Lower leg skin (tissue), 4 donors: ENCODE measurements around the gene NXPH3. TPM values are rescaled to one million over a fixed set of nuclear protein-coding genes. Genes with fewer than 3 reads are reported as not detected.
A peak's percentile ranks its signal among the peaks of the same experiment; 100 is the strongest.

ENCODE experiments used
- DNase-seq, 2 donors: peaks; one replicate each; pipeline ENCODE4 v3.0.0-alpha.2; 2019; ENCODE audit warnings: low spot score in 2 of 2
- H3K4me3 ChIP-seq: fragments of 200-600 bp; sonication (generic); 2 replicates; pipeline ENCODE4 v1.5.1; 2017; ENCODE audit warnings: mild to moderate bottlenecking, low read depth; ENCODE audit not compliant: poor library complexity, severe bottlenecking
- CTCF ChIP-seq, 3 donors: fragments of 450-650 bp; IDR thresholded peaks; one replicate each; pipeline ENCODE4 v1.5.1; 2016; ENCODE audit warnings: antibody characterized with exemption in 3 of 3, mild to moderate bottlenecking in 3 of 3, moderate library complexity in 2 of 3
- POLR2A ChIP-seq, 2 donors: fragments of 450-650 bp; IDR thresholded peaks; one replicate each; pipeline ENCODE4 v1.6.1; 2016 to 2017; ENCODE audit warnings: antibody characterized with exemption in 2 of 2, mild to moderate bottlenecking in 1 of 2, moderate library complexity in 1 of 2
- WGBS, 2 donors: methylation state at CpG; one replicate each; pipeline ENCODE4 v1.1.5; 2018; 5-methylcytosine and 5-hydroxymethylcytosine counted together
- intact Hi-C: fragments of 100-400 bp; cut with DNase I; formaldehyde crosslinking; loops from one replicate; pipeline ENCODE4 v1.15.0; 2023; ENCODE audit warnings: low total_unique reads
- total RNA-seq, 4 donors: library from RNA; depleted of rRNA; stranded (reverse); fragments of >200 nt; gene quantifications; one replicate each; pipeline ENCODE4 v1.1.0, GENCODE V29; 2016

NXPH3 gene
- total RNA-seq, 4 donors from 2014 or later: 0.34 to 6.6 (median 2.7) TPM

GRCh38 chr17:49557312-49558024, 18.2 kb upstream of the NXPH3 start:
- 15 to 24% methylated on average over 9 of the region's 9 CpGs for WGBS, 2 donors
- TF ChIP-seq POLR2A (IDR thresholded peaks at IDR 0.05) (no peak), CTCF (IDR thresholded peaks at IDR 0.05) (peak in 1 of 3 donors; percentile 18)
- intact Hi-C loops: loop anchor here (10.0 kb wide), 1 partner anchor 113 kb away; no protein-coding TSS in a partner anchor
- H3K4me3 ChIP-seq: no peak overlapping the region
- peak in 1 of 2 donors; percentile 75 for DNase-seq

- TF ChIP-seq CTCF (IDR thresholded peaks at IDR 0.05) (no peak), POLR2A (IDR thresholded peaks at IDR 0.05) (no peak)
- no peak for DNase-seq
- intact Hi-C loops: no loop called here
- WGBS, 2 donors: 78 to 84% methylated on average over 4 of the region's 4 CpGs
- no peak overlapping the region for H3K4me3 ChIP-seq
Measured at GRCh38 chr17:49564638-49565037, 11.0 kb upstream of the NXPH3 start.

- peak in 1 of 2 donors; percentile 73 for DNase-seq
- H3K4me3 ChIP-seq: no peak overlapping the region
- TF ChIP-seq CTCF (IDR thresholded peaks at IDR 0.05) (no peak), POLR2A (IDR thresholded peaks at IDR 0.05) (no peak)
- 10 to 19% methylated on average over 14 of the region's 14 CpGs for WGBS, 2 donors
- intact Hi-C loops: loop anchor here (2.0 kb wide), 1 partner anchor 129 kb away; no protein-coding TSS in a partner anchor
Measured at GRCh38 chr17:49565948-49566491, 9.7 kb upstream of the NXPH3 start.

GRCh38 chr17:49566668-49567071, 9.0 kb upstream of the NXPH3 start:
- intact Hi-C loops: loop anchor here (2.0 kb wide), 1 partner anchor 128 kb away; no protein-coding TSS in a partner anchor
- DNase-seq: no peak
- 59 to 60% methylated on average over 5 of the region's 5 CpGs for WGBS, 2 donors
- no peak for TF ChIP-seq CTCF (IDR thresholded peaks at IDR 0.05)
- TF ChIP-seq POLR2A (IDR thresholded peaks at IDR 0.05): no peak
- no peak overlapping the region for H3K4me3 ChIP-seq

- TF ChIP-seq POLR2A (IDR thresholded peaks at IDR 0.05) (no peak), CTCF (IDR thresholded peaks at IDR 0.05) (no peak)
- intact Hi-C loops: loop anchor here (2.0 kb wide), 1 partner anchor 128 kb away; no protein-coding TSS in a partner anchor
- 75 to 79% methylated on average over 9 of the region's 9 CpGs for WGBS, 2 donors
- no peak overlapping the region for H3K4me3 ChIP-seq
- no peak for DNase-seq
Measured at GRCh38 chr17:49567104-49567521, 8.6 kb upstream of the NXPH3 start.
